GM19328 (cell line): ENCODE data around the gene PRR5L.

Experiments
- ATAC-seq: cut with Tn5 transposase; IDR thresholded peaks from one replicate; pipeline ENCODE4 v1.9.1; 2021; ENCODE audit warnings: mild to moderate bottlenecking, moderate library complexity; ENCODE audit not compliant: unreplicated experiment

The PRR5L gene

DNA sequence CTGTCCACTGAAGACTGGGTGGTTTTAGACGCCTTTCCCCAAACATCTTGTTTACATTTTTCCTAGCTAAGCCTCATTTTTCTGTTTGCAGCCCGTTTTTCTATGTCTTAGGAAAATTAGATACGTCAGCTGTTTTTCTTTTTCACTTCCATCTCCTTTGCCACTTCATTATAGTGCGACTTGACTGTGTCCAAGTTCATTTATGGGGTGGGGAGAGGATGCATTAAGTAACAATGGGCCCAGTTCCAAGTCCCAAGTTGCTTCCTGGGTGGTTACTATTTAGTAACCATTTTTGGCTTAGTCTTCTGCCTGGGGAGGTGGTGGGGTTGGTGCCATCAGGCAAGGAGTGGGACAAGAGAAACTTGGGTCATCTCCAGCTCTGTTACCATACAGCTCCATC lies 131.0 kb downstream of the PRR5L start:
- no peak for ATAC-seq

DNA sequence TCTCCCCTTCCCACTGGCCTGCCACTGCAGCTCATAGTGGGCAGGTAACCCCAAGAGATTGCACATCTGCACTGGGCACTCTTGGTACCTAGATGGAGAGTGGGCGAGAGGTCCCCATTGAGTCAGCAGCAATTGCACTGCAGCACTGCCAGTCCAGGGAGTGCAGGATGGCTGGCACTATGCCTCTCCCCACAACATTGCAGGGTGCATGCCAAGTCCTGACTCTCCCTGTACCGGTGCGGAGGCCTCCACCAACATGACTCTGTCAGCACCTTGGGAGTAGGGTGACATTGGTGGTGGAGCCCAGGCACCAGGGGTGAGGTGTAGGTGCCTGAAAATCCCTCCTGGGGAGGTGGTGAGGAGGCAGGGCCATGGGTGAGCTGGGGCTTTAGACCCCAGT lies 131.8 kb downstream of the PRR5L start:
- no peak for ATAC-seq

DNA sequence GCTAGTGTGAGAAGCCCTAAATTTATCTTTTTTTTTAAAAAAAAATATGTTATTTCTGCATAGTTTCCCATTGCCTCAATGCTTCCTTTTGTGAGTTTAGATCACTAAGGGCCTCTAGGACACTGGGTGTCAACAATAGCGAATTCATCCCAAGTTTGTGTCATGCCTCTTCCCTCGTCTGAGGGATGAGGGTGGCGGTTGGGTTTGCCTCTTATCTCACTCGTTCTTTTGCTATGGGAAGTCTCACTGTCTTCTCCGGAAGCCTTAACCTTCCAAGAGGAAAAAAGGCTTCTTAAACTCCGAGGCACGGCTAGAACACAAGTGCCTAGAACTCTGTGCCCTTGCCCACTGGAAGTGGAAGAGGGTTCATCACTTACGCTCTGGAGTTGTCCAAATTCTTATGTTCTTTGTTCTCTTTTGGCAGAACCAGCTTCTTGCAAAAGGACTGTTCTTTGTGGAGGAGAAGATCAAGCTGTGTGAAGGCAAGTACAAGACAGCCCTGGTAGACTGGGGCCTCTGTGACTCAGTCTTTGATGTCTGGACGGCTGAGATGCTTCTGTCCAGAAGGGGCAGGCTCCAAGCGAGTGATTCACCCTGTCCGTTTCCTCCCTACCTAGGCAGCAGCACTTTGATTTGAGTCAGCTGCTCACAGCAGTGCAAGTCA lies 135.5 kb downstream of the PRR5L start:
- ATAC-seq, result no peak

DNA sequence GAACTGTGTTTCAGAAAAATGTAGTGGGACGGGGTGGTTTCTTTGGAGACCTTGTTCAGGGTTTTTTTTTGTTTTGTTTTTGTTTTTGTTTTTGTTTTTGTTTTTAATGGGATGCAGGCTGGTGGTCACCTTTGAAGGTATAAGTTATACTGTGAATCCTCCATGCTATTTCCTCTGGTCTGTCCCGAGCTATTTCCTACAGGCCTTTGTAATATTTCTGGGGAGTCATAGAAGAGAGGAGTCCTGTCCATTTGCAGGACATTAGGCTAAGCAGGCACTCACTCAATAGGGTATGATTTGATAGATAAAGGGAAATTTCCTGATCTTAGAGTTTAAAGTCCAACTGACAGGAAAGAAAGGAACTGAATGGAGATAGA lies 136.0 kb downstream of the PRR5L start:
- ATAC-seq, result no peak

DNA sequence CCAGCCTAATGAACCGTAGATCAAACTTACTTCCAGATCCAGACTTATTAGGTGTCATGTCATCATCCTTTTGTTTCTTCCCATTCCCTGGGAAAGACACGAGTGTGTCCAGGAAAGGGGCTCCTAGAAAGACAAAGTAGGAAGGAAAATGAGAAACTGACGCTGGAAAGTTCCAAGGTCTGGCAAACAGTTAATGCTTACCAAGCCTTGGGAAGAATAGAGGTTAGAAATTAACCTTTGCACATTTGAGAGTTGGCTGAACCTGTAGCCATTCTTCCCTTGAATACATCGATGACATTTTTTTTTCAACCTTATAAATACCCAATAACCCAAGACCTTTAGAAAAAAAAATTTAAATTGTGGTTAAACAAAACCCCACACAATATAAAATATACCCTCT lies 136.7 kb downstream of the PRR5L start:
- no peak for ATAC-seq

DNA sequence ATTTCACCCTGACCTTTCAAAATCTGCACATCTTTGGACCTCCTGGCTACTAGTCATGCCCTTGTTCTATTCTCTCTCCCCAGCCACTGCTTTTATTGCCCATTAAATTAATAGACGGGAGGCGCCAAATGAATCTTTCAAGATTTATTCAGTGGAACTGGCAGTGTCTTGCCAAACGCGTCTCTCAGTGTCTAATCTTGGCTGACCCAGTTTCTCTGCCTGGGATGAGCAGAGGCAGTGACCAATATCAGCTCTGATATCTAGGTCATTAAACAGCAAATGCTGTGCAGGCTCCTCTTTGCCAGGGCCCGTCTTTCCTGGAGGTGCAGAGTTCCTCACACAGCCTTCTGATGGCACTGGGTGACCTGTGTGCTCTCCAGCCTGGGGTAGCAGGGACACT lies 140.0 kb downstream of the PRR5L start:
- ATAC-seq, result no peak

DNA sequence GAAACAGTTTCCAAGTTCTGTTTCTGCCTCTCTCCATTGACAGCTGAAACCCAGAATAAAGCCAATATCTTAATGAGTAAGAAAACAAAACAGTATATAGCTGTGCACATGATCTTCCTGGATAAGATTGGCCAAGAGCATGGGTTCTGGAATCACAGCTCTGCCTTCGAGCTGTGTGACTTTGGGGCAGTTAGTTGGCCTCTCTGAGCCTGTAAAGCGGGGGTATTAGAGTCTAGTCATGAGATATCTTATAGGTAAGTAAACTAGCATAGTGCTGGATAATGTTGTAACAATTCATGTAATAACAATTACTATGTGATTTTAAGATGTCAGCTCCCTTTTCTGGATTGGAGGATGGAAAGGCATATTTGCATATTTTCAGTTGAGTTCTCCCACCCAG lies 140.5 kb downstream of the PRR5L start:
- no peak for ATAC-seq

DNA sequence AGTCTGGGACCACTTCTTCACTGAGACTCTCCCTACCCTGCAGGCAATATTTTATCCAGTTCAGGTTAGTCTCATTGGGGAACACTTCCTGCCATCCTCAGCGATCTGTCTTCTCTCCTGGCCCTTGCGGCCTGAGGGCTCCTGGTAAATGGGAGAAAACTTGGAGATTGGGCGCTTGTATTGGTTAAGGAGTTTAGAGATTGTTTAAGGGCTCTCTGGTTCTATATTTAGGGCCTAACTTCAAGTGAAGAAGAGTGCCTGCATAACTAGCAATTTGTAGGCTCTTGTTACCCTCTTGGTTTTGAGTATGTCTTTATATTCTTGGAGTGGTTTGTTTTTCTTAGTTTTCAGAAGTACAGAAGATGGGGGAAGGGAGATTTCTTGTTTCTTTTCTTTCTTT lies 141.3 kb downstream of the PRR5L start:
- ATAC-seq, result no peak

DNA sequence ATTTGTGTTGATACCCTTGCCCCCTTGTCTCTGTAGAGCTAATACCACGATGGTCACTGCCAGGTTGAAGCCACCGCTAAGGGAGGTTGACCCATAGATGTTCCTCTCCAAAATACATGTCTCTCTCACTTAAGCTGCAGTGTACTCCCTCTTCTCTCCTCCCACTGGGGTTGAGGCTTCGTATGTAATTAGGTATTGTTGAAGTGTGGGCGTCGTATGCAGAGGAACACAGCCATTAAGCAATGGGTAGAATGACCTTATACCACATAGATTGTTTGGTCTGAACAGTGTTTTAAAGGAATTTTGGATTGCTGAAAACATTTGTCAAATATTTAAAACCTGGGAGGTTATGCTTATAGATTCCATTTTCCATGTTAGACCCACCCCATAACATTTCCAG lies 142.0 kb downstream of the PRR5L start:
- no peak for ATAC-seq

DNA sequence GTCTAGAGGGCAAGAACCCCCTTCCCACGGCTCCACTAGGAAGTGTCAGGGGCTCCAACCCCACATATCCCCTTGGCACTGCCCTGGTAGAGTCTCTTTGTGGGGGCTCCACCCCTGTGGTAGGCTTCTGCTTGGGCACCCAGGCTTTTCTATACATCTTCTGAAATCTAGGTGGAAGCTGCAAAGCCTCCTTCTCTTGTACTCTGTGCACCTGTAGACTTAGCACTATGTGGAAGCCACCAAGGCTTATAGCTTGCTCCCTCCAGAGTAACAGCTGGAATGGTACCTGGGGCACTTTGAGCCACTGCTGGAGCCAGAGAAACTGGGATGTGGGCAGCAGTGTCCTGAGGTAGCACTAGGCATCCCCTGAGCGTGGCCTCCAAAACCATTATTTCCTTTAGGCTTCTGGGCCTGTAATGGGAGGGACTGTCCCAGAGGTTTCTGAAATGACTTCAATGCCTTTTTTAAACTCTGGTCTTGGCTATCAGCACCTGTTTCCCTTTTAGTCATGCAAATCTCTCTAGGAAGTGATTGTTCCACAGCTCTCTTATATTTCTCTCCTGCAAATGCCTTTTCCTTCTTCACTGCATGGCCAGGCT lies 145.6 kb downstream of the PRR5L start:
- ATAC-seq, result peak; percentile 82

DNA sequence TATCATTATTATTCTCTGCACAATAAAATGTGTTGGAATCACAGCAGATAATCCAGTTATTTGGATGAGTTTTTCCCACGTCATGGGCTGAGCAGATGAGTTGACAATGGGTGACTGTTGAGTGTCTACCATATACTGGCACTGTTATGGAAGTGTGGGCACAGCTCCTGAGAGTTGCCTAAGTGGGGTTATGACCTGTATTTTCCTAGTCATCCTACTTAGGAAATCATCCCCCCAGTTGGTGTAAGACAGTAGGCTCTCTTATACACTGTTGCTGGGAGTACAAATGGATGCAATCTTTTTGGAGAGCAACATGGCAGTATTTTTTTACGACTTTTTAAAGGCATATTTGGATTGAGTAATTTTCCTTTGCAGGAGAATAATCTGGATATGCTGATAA lies 147.6 kb downstream of the PRR5L start:
- ATAC-seq, result no peak

DNA sequence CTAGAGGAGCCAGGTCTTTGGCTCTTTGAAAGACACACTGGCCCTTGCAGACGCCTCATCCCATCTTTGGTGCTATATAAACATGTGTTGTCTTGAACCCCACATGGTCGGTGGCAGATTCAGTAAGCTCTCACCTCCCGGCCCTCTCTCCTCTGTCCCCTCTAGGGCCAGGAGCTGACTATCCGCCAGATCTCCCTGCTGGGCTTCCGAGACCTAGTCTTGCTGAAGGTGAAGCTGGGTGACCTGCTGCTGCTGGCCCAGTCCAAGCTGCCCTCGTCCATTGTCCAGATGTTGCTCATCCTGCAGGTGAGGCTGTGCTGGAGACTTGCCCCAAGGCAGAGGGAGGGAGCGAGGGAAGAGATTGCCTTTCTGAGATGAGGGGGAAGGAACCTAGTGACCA lies 150.0 kb downstream of the PRR5L start:
- no peak for ATAC-seq

DNA sequence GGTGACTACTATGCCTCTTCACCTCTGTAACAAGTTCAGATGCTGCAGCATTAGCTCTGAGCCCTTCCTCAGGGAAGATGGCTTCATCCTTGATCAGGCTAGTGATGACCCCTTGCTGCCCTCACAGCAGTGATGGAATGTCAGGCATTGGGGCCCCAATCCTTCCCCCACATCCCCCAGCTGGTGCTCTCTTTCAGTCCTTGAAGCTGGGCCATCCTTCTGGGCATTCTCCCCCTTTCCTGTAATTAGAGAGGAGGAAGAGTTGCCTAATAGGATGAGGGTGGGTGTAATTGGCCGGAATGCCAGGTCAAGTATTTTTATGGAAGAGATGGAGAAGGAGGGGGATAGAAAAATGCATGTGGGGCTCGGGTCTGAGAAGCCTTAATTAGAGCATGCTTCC lies 151.4 kb downstream of the PRR5L start:
- ATAC-seq, result no peak

DNA sequence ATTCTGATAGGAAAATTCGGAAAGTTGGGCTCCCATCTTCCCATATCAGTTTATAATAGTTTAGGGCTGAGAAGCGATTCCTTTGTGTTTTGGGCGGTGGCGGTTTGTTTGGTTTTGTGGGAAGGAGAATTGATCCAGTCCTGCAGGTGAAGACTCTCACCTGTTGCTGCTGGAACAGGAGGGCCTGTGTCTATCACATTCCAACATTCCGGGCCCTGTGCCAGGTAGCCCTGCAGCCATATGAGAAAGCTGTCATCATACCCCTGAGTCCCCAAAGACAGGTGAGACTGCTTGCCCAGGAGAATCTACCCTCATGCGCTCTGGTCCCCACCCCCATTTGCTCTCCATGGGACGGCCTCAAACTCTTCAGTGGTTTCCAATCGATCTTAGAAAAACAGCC lies 151.9 kb downstream of the PRR5L start:
- no peak for ATAC-seq

DNA sequence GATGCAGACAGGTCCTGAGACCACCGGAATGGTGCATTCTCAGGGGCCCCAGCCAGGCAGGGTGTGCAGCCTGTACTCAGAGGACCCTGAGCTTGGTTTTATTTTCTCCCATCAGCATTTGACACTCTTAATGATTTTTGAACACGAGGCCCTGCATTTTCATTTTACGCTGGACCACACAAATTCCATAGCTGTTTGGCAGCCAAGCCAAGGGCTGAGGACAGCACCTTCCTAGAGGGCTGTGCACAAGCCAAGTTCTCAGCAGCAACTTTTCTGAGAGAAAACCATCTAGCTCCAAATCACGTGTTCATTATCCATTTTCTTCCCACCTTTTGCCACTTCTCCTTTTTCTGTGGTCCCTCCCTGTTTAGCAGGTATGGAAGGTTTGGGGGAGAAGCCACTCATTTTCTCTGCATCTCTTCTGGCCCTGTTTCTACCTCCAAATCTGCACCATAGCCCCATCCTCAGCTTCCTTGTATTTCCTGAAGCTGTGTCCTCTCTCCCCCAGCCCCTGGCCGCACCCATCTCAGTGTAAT lies 153.5 kb downstream of the PRR5L start:
- no peak for ATAC-seq

DNA sequence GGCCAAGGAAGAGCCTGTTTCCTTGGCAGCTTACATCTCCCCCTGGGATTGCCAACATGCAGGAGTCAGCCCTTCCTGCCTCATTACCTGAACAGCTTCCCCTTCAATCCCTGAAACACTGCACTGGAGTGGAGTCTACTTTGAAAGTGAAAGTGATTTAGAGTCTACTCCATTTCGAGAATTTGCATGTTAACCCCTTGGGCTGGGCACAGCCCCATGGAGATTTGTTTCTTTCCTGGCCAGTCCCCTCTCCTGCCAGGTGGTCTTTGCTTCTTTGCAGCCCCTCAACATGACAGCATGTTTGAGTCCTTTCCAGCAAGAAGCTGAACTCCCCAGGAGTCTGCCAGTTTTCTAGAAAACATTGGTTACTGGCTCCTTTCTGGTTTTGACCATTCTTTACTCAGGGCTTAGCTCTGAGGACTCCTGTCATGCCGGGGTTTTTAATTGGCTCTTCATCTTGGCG lies 154.1 kb downstream of the PRR5L start:
- ATAC-seq, result no peak

DNA sequence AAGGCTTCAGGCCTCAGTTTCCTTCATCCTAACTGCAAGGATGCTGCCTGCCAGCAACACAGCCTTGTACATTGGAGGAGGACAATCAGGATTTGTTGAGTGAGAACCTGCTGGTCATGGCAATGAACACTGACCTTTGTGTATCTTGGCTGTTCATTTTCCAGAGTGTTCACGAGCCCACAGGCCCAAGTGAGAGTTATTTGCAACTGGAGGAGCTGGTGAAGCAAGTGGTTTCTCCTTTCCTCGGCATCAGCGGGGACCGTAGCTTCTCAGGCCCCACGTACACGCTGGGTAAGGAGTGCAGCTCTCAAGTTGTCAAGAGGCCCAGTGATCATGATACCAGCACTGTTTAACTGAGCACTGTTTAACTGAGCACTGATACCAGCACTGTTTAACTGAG lies 155.0 kb downstream of the PRR5L start:
- ATAC-seq, result no peak

DNA sequence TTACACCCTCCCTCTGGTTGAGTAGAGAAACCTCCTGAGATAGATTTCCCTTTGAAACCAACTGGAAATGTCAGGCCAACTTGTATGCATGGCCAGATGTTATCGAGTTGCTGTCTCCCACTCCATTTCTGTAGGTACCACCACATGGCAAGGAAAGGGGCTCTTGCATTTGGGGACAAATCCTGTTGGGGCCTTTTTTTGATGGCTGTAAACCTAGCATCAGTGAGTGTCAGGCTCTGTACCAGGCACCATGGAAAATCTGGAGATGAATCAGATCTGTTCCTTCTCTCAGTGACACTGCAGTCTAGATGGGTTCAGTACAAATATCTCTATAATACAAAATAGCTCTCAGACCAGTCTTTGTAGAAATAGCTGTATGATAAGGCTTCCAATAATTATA lies 155.6 kb downstream of the PRR5L start:
- ATAC-seq, result no peak

DNA sequence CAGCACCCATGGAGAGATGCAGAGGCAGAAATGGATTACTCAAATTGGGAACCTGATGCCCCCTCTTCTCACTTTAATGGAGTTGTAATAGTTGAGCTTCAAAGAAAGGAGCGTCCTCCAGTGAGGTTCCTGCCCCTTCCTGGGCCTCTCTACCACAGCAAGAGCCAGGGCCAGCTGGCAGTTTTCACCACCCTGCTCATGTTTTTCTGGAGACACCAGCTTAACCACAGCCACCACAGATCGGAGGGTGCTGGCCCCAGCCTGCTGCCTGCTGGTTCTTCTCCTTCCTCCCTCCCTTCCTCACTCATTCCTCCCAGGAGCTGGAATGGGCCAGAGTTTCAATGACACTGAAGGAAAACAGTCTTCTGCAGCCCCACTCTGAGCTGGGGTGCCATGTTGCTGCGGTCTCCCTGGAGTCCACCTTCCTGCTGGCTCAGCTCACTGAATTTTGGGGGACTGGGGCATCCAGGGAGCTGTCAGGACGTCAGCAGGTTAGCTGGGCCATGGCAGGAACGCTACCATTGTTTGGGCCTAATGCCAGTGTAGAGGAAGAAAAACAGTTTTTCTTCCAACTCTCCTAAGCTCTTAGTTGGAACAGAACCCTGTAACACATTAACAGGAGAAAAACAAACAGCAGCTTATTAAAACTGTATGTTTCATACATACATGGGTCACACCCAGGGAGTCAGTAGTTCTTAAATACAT lies 156.3 kb downstream of the PRR5L start:
- ATAC-seq, result no peak

DNA sequence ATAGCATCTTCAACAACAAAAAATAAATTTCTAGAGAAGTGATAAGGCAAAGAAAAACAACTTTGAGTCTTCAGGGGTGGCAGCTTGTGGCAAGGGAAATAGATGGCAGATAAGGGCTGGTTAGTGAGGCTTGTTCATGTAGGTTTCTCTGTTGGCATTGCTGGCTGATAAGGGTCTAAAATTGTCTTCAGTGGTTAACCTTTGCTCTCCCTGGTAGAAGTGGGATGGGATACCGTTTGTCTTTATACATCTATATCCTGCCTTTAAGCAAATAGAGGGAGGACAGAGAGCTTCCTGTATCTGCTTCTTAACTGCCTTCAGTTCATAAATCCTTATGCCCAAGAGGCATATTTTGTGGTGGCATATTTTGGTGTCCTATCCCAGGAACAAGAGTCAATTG lies 156.9 kb downstream of the PRR5L start:
- no peak for ATAC-seq

DNA sequence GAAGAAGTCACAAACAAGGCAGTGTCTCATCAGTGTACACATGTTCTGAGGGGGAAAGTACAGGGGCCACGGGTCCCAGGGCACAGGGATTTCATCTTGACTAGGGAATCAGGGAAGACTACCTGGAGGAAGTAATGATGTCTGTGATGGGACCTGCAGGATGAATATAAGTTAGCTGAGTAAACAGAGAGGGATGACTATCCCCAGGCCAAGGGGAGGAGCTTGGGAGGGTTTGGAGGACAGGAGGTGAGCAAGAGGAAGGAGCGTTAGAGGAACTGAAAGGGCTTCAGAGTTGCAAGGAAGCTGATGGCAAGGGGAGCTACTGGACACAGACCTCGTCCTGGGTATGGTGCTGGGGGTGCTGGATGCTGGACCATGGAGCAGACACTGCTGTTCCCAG lies 157.6 kb downstream of the PRR5L start:
- ATAC-seq, result no peak

DNA sequence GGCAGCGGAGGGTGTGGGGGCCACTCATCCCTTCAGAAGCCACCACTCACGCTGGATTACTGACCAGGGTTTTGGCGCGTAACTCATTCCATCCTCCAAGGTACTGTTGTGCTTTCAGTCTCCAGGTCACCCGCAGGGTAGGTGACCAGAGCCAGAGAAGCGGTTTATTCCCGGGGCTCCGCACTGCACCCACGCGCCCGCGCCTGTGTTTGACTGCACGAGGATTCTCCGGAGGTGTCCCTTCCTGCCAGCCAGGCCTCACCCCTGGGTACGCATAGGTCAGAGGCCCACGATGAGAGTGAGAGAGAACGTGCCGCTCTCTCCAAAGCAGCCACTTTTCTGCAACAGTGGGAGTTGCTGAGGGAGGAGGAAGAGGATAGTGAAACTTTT lies 158.5 kb downstream of the PRR5L start:
- no peak for ATAC-seq
